Tibial artery (tissue), 4 donors: ENCODE results near the gene AHSP.
A peak's percentile ranks its signal among the peaks of the same experiment; 100 is the strongest.
"Not testable (repeated sequence)": the region's sequence is repeated elsewhere in the genome, so short reads cannot be mapped to it uniquely, and the experiment has no call there.

ENCODE experiments used
- DNase-seq, 2 donors: peaks; one replicate each; pipeline ENCODE4 v3.0.0-alpha.2; 2019
- H3K27ac ChIP-seq, 2 donors: fragments of 200-600 bp; sonication (generic) in 1 of 2; 1 replicate in 1 of 2; 2 replicates in 1 of 2; pipeline ENCODE4 v1.5.1; 2018 to 2019; ENCODE audit warnings: mild to moderate bottlenecking in 1 of 2
- H3K27me3 ChIP-seq, 2 donors: fragments of 200-600 bp; sonication (generic) in 1 of 2; one replicate each; pipeline versions ENCODE4 v1.5.1 to v1.6.0; 2016 to 2019
- H3K36me3 ChIP-seq, 3 donors: fragments of 200-600 bp; sonication (generic) in 2 of 3; one replicate each; pipeline ENCODE4 v1.5.1; 2016 to 2019; ENCODE audit warnings: mild to moderate bottlenecking in 2 of 3
- H3K4me1 ChIP-seq, 4 donors: fragments of 200-600 bp; sonication (generic) in 2 of 4; 1 replicate in 3 of 4; 2 replicates in 1 of 4; pipeline ENCODE4 v1.5.1; 2016 to 2019
- H3K4me3 ChIP-seq, 2 donors: fragments of 200-600 bp; sonication (generic) in 1 of 2; 1 replicate in 1 of 2; 2 replicates in 1 of 2; pipeline ENCODE4 v1.5.1; 2018 to 2019; ENCODE audit warnings: mild to moderate bottlenecking in 2 of 2
- H3K9me3 ChIP-seq, 3 donors: fragments of 200-600 bp; sonication (generic) in 1 of 3; one replicate each; pipeline ENCODE4 v1.5.1; 2016 to 2019
- intact Hi-C: fragments of 100-400 bp; cut with DNase I; formaldehyde crosslinking; loops from one replicate; pipeline ENCODE4 v1.15.0; 2023; ENCODE audit warnings: low total_unique reads
- TF ChIP-seq, protein P1 (sequence below), 2 experiments: fragments of 200-600 bp in 1 of 2; fragments of 450-650 bp in 1 of 2; IDR thresholded peaks; one replicate each; pipeline ENCODE4 v1.5.1; 2017 to 2019; ENCODE audit warnings: antibody characterized with exemption in 2 of 2, mild to moderate bottlenecking in 1 of 2, moderate library complexity in 1 of 2

The AHSP gene, protein sequence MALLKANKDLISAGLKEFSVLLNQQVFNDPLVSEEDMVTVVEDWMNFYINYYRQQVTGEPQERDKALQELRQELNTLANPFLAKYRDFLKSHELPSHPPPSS

DNA sequence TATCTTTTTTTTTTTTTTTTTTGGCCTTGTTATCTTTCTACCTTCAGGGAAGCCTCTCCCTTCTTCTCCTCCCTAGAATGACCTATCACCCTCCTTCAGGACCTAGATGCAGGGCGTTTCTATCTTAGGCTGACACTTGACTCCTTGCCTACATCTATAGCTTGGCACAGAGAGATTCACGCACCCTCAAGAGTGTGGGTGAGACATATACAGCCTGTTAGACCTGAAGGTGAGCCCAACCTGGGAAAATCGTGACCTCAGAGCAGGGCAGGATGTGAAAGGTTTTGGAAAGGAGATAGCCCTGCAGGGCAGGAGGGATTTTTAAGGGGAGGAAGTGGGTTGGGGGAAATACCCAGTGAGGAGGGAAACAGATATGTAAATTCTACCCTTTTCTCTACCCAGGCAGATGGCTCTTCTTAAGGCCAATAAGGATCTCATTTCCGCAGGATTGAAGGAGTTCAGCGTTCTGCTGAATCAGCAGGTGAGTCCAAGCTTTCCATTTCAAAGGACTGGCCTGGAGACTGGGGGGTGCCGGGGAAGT, at the start of gene AHSP:
Gene AHSP, plus strand, starts transcription at position 167 of the 541 bp plus-strand sequence. Its CDS starts 240 bp downstream, at position 407.
- Histone ChIP-seq H3K36me3 (no peaks in the 10 kb centered on the region), H3K9me3 (no peaks in the 10 kb centered on the region), H3K27ac (no peak within 1 kb of the TSS), H3K4me1 (peaks cover 0 to 20% (median 16%) of the 10 kb centered on the region in 4 donors), H3K27me3 (peaks cover 0 to 22% of the 10 kb centered on the region in 2 donors), H3K4me3 (peak within 1 kb of the TSS; percentile 42 to 51)
- DNase-seq: no peak
- intact Hi-C loops: no loop called here
- TF ChIP-seq, protein P1, sequence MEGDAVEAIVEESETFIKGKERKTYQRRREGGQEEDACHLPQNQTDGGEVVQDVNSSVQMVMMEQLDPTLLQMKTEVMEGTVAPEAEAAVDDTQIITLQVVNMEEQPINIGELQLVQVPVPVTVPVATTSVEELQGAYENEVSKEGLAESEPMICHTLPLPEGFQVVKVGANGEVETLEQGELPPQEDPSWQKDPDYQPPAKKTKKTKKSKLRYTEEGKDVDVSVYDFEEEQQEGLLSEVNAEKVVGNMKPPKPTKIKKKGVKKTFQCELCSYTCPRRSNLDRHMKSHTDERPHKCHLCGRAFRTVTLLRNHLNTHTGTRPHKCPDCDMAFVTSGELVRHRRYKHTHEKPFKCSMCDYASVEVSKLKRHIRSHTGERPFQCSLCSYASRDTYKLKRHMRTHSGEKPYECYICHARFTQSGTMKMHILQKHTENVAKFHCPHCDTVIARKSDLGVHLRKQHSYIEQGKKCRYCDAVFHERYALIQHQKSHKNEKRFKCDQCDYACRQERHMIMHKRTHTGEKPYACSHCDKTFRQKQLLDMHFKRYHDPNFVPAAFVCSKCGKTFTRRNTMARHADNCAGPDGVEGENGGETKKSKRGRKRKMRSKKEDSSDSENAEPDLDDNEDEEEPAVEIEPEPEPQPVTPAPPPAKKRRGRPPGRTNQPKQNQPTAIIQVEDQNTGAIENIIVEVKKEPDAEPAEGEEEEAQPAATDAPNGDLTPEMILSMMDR (IDR thresholded peaks at IDR 0.05): no peak

DNA sequence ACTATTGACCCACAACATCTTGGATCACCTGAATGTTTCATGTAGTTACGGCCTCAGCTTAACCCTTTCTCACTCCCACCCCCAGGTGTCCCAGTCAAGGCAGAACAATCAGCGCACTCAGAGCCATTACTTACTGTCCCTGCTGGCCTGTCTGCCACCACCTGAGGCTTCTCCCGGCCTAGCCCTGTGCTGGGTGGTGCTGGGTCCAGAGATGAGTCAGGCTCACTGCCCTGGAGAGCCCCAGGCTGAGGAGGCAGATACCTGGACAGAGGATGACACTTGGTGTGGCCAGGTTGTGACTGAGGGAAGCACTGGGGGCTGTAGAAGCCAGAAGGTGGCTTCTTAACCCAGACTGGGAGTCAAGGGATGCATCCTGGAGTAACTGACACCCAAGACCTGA, 48.7 kb upstream of the AHSP start:
- no peak for DNase-seq
- H3K27me3 ChIP-seq: no peaks in the 10 kb centered on the region
- peaks cover 0 to 13% (median 4%) of the 10 kb centered on the region in 4 donors for H3K4me1 ChIP-seq
- no peak overlapping the region for H3K27ac ChIP-seq
- peaks cover 40 to 44% (median 42%) of the 10 kb centered on the region in 3 donors for H3K36me3 ChIP-seq
- no peak overlapping the region for H3K4me3 ChIP-seq
- H3K9me3 ChIP-seq: no peaks in the 10 kb centered on the region
- TF ChIP-seq, protein P1 (IDR thresholded peaks at IDR 0.05): no peak
- intact Hi-C loops: no loop called here

DNA sequence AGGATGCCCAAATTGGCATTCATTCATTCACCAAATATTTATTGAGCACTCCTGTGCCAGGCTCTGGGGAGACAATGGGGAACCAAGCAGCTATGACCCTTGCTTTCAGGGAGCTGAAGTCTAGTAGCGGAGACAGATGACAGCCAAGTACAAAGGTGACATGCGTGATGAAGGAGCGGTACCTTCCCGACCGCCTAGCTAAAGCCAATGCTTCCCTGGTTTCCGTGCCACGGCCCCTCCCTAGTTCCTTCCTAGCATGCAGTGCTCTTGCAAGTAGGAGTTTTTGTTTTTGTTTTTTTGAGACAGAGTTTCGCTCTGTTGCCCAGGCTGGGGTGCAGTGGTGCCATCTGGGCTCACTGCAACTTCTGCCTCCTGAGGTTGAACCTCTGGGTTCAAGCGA, 47.9 kb upstream of the AHSP start:
- intact Hi-C loops: no loop called here
- H3K4me1 ChIP-seq: peaks cover 0 to 8% (median 3%) of the 10 kb centered on the region in 4 donors

DNA sequence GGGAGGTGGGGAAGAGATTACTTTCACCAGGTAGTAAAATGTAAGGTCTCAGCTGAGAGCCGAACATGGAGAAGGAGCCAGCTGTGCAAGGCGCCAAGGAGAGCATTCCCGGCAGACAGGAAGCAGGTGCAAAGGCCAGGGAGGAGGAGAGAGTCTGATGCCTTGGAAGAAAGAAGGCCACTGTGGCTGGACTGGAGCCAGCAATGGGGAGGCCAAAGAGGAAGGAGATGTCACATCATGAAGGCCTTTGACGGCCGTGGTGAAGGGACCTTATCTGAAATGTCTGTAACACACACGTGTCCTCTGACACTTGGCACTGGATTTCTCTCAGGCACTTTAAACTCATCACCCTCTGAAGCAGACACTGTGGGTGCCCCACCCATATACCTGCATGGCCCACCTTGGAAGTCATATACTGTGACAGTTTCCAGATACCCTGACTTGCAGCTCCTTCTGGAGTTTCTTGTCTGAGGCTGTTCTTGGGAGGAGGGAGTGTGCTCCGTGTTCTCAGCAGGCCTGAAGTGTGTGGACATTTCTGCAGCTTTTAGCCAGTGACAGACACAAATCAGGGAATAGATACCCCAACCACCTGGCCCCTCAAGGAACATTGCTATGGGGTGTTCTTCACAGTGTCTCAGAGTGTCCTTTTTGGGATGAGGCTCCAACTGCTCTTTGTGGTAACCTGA, 46.7 kb upstream of the AHSP start:
- peaks cover 19 to 24% (median 24%) of the 10 kb centered on the region in 3 donors for H3K36me3 ChIP-seq
- TF ChIP-seq, protein P1 (IDR thresholded peaks at IDR 0.05): no peak
- DNase-seq: peak in 1 of 2 donors; percentile 44
- H3K4me3 ChIP-seq: no peak overlapping the region
- no peaks in the 10 kb centered on the region for H3K9me3 ChIP-seq
- H3K27me3 ChIP-seq: peaks cover 0 to 13% of the 10 kb centered on the region in 2 donors
- peaks cover 0 to 7% (median 3%) of the 10 kb centered on the region in 4 donors for H3K4me1 ChIP-seq
- no peak overlapping the region for H3K27ac ChIP-seq
- intact Hi-C loops: no loop called here

More for the DNA sequence above, 47.9 kb upstream of the AHSP start:
- DNase-seq: no peak
- Histone ChIP-seq H3K27ac (no peak overlapping the region), H3K9me3 (no peaks in the 10 kb centered on the region), H3K27me3 (peaks cover 0 to under 1% of the 10 kb centered on the region in 2 donors), H3K36me3 (peaks cover 32 to 36% (median 34%) of the 10 kb centered on the region in 3 donors), H3K4me3 (no peak overlapping the region)
- TF ChIP-seq, protein P1 (IDR thresholded peaks at IDR 0.05): no peak

DNA sequence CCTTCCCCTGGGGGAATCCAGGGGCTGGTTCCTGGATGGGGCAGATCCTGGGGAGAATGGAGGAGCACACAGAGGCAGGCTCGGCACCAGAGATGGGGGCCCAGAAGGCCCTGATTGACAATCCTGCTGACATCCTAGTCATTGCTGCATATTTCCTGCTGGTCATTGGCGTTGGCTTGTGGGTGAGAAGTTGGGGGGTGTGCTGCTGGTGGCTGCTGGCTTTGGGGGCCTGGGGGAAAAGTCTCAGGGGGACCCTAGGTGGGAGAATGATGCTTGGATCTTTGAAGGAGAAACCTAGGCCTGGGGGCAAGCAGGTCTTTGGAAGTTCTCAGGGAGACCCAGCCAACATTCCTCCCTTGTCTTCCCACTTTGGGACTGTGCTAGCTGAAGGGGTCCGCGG, 44.6 kb upstream of the AHSP start, which contains the start of gene SLC5A2:
Gene SLC5A2, plus strand, starts transcription at position 43 of the 400 bp plus-strand sequence. Its CDS starts 14 bp downstream, at position 57.
- intact Hi-C loops: no loop called here
- no peak for DNase-seq
- H3K9me3 ChIP-seq: no peaks in the 10 kb centered on the region

DNA sequence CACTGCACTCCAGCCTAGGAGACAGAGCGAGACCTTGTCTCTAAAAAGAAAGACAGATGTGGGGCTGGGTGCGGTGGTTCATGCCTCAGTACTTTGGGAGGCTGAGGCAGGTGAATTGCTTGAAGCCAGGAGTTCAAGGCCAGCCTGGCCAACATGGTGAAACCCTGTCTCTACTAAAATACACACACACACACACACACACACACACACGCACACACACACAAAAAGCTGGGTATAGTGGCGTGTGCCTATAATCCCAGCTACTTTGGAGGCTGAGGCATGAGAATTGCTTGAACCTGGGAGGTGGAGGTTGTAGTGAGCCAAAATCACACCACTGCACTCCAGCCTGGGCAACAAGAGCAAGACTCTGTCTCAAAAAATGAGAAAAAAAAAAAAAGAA, 43.7 kb upstream of the AHSP start:
- intact Hi-C loops, H3K27ac ChIP-seq, H3K36me3 ChIP-seq, H3K9me3 ChIP-seq, H3K4me3 ChIP-seq, DNase-seq: not testable (repeated sequence)
- Histone ChIP-seq H3K4me1 (peaks cover 11 to 26% (median 19%) of the 10 kb centered on the region in 4 donors), H3K27me3 (peaks cover 0 to 43% of the 10 kb centered on the region in 2 donors)

More for the DNA sequence above, 44.6 kb upstream of the AHSP start, which contains the start of gene SLC5A2:
- Histone ChIP-seq H3K4me1 (peaks cover 6 to 19% (median 11%) of the 10 kb centered on the region in 4 donors), H3K27ac (no peak within 1 kb of the TSS), H3K4me3 (no peak within 1 kb of the TSS), H3K27me3 (peaks cover 0 to 34% of the 10 kb centered on the region in 2 donors), H3K36me3 (peaks cover 0 to 3% (median 3%) of the 10 kb centered on the region in 3 donors)
- TF ChIP-seq, protein P1 (IDR thresholded peaks at IDR 0.05): no peak
